Esophagus (tissue), 2 donors: ENCODE results near the gene KIRREL1. TPM values are rescaled to one million over a fixed set of nuclear protein-coding genes. Genes with fewer than 3 reads are reported as not detected.

ENCODE experiments used
- H3K27ac ChIP-seq, 2 donors: one replicate each; pipeline ENCODE4 v1.5.1; 2013; ENCODE audit warnings: low read depth in 2 of 2, mild to moderate bottlenecking in 2 of 2, inconsistent platforms in 1 of 2, low read length in 1 of 2, moderate library complexity in 1 of 2
- H3K27me3 ChIP-seq, 2 donors: one replicate each; pipeline ENCODE4 v1.6.1; 2013; ENCODE audit warnings: low read length in 2 of 2, control low read depth in 1 of 2, mild to moderate bottlenecking in 1 of 2; ENCODE audit not compliant: insufficient read depth in 2 of 2, control insufficient read depth in 1 of 2
- H3K36me3 ChIP-seq, 2 donors: one replicate each; pipeline ENCODE4 v1.6.1; 2013; ENCODE audit warnings: low read length in 1 of 2; ENCODE audit not compliant: control insufficient read depth in 2 of 2, insufficient read depth in 2 of 2
- H3K4me1 ChIP-seq, 2 donors: one replicate each; pipeline ENCODE4 v1.6.1; 2013; ENCODE audit warnings: low read length in 1 of 2; ENCODE audit not compliant: control insufficient read depth in 2 of 2, insufficient read depth in 2 of 2
- H3K4me3 ChIP-seq, 2 donors: one replicate each; pipeline ENCODE4 v1.5.1; 2013; ENCODE audit warnings: low read length in 2 of 2, mild to moderate bottlenecking in 2 of 2, low read depth in 1 of 2, moderate library complexity in 1 of 2
- H3K9me3 ChIP-seq, 2 donors: one replicate each; pipeline ENCODE4 v1.6.1; 2013; ENCODE audit warnings: mild to moderate bottlenecking in 2 of 2, low read depth in 1 of 2, low read length in 1 of 2, moderate library complexity in 1 of 2; ENCODE audit not compliant: control insufficient read depth in 2 of 2, insufficient read depth in 1 of 2
- WGBS, 2 donors: extraction: QIAGEN DNeasy Blood & Tissue Kit; methylation state at CpG; one replicate each; pipeline ENCODE4 v1.1.7; 2013; 5-methylcytosine and 5-hydroxymethylcytosine counted together
- polyA plus RNA-seq, 2 donors: library from polyadenylated mRNA; stranded (reverse); fragments of 200-250 nt; gene quantifications; one replicate each; pipeline ENCODE4 v1.2.3, GENCODE V29; 2013
- donor health status: healthy with polysubstance abuse.
- donor health status: Bipolar disorder and iron deficiency.

KIRREL1 gene
- polyA plus RNA-seq, 2 donors = 2.9 to 3.7 TPM

DNA sequence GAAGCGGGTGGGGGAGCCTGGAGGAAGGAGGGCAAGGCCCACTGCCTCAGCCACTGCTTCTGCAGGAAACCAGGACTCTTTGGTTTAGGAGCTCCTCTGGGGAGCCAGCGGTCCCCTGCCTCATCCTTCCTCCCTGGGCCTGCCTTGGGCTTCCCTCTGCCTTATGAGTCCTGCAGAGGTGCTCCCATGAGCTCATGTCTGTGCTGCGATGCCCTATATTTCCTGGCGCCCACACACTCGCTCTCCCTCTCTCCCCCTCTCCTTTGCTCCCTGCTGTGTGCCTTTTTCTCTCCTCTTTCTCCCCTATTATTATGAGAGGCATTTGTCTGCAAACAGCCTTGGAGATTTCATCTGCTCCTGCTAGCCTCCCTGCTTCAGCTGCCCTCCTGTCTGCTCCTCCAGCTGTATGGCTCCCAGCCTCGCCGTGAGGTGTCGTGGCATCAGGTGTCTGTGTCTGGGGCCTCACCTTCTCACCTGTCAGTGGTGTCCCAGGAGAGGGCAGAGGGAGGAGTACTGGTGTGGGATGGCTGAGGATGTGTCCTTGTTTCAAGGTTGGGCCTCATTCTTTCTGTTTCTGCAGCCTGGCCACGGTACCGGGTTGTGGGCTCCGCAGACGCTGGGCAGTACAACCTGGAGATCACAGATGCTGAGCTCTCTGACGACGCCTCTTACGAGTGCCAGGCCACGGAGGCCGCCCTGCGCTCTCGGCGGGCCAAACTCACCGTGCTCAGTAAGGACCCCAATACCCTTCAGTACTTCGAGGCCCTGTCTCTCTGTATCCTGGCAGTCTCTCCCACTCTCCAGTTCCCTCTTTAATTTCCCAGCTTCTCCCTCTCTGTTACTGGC is 84.2 kb downstream of the KIRREL1 start:
- no peaks in the 10 kb centered on the region for H3K27me3 ChIP-seq
- H3K4me1 ChIP-seq = no peaks in the 10 kb centered on the region
- no peak overlapping the region for H3K27ac ChIP-seq
- H3K36me3 ChIP-seq = peaks cover 0 to 5% of the 10 kb centered on the region in 2 donors
- no peak overlapping the region for H3K4me3 ChIP-seq
- no peaks in the 10 kb centered on the region for H3K9me3 ChIP-seq
- 90 to 91% methylated on average over 22 of the region's 22 CpGs for WGBS, 2 donors

DNA sequence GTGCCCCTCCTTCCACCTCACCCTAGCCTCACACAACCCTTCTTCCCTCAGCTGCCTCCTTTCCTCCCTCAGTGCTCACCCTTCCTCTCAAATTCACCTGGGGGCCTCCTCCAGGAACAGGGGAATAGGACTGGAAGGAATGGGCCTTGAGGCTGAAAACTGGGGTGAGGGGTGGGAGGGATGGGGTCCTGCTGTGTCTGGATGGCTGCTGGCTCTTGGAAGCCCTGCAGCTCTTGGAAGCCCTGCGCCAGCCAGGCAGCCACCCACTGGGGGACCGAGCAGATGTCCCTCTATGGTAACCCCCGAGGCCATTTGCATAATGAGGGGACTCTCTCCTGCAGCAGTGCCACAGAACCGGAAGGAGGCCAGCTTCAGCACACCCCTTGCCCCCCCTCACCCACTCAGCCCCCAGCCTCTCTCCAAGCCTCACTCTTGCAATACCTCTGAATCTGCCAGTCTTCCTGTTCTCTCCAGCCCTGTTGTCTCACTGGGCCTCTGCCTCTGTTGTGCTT is 85.2 kb downstream of the KIRREL1 start:
- Histone ChIP-seq H3K27ac (no peak overlapping the region), H3K36me3 (peaks cover 0 to 5% of the 10 kb centered on the region in 2 donors), H3K4me1 (no peaks in the 10 kb centered on the region), H3K9me3 (no peaks in the 10 kb centered on the region), H3K4me3 (no peak overlapping the region), H3K27me3 (no peaks in the 10 kb centered on the region)
- 60 to 73% methylated on average over 4 of the region's 4 CpGs for WGBS, 2 donors

DNA sequence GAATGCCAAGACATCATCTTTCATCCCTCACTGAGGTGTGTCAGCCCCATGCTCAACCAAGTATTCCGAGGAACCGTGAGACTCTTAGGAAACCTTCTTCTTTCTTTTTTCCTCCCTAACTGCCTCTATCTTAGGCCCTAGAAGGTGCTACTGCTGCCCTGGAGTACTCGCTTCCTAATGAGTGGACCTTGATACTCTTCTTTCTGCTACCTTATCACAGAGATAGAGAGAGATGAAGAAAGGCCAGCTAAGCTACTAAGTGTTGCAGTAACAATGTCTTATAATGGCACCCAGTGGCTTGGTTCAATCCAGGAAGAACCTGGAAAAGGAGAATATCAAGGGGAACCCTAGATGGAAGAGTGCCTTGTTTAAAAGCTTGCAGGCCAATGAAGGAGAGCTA is 86.6 kb downstream of the KIRREL1 start:
- Histone ChIP-seq H3K4me3 (no peak overlapping the region), H3K27me3 (no peaks in the 10 kb centered on the region), H3K36me3 (peaks cover 0 to 5% of the 10 kb centered on the region in 2 donors), H3K4me1 (no peaks in the 10 kb centered on the region), H3K9me3 (no peaks in the 10 kb centered on the region), H3K27ac (no peak overlapping the region)
- WGBS, 2 donors = 83 to 90% methylated on average over 3 of the region's 3 CpGs

DNA sequence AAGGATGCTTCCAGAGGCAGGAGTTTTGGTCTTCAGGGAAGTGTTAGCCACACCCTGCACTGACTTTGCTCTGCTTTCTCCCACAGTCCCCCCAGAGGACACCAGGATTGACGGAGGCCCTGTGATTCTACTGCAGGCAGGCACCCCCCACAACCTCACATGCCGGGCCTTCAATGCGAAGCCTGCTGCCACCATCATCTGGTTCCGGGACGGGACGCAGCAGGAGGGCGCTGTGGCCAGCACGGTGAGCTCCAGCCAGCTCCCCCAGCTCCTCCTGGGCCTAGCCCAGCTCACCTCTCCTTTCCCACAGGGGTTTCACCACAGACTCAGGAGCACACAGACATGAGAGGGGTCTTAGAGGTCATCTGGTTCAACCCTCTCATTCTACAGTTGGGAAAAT is 90.9 kb downstream of the KIRREL1 start:
- 86 to 87% methylated on average over 8 of the region's 8 CpGs for whole genome bisulfite sequencing, 2 donors
- Histone ChIP-seq H3K9me3 (no peaks in the 10 kb centered on the region), H3K27ac (no peak overlapping the region), H3K36me3 (peaks cover 0 to 5% of the 10 kb centered on the region in 2 donors), H3K4me3 (no peak overlapping the region), H3K27me3 (no peaks in the 10 kb centered on the region), H3K4me1 (no peaks in the 10 kb centered on the region)

DNA sequence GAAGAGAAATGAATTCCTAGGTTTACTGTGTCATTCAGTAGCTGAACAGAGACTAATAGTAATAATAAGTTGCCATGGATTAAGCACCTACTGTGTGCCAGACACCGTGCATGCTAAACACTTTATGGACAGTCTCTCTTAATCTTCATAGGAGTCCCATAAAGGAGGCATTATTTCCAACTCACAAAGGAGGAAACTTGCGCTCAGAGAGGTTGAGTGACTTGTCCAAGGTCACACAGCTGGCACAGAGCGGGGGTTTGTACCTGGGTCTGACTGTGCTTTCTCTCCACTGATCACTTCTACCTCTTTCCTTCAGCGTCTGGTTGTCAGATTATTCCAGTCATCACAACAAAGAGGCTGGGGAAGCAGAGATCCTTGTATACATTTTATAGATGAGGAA is 91.3 kb downstream of the KIRREL1 start:
- Histone ChIP-seq H3K27ac (no peak overlapping the region), H3K4me1 (no peaks in the 10 kb centered on the region), H3K4me3 (no peak overlapping the region), H3K27me3 (no peaks in the 10 kb centered on the region), H3K9me3 (no peaks in the 10 kb centered on the region), H3K36me3 (peaks cover 0 to 8% of the 10 kb centered on the region in 2 donors)
- WGBS, 2 donors = 86 to 93% methylated on average over 4 of the region's 4 CpGs

DNA sequence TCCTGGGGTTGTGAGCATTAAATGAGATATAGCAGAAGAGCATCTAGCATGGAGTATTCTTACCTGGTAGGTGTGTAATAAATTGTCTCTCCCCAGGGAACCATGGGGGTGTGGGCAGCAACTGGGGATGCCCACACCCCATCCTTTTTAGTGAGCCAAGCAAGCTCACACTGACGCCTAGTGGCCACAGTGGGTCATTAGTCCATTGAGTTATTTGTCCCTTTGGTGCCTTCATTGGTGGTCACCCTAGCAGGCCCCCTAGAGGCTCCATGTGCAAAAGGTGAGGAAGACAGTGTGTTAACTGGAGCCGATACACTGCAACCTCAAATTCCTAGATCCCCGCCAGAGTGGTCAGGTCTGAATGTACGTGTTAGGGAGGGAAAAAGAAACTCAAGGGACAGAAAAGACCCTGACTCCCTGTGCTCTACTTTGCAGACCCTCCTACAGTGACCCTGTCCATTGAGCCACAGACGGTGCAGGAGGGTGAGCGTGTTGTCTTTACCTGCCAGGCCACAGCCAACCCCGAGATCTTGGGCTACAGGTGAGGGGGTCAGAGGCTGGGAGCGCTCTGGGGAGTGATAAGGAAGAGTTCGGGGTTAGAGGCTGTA is 94.0 kb downstream of the KIRREL1 start:
- no peak overlapping the region for H3K4me3 ChIP-seq
- peaks cover 0 to 17% of the 10 kb centered on the region in 2 donors for H3K36me3 ChIP-seq

DNA sequence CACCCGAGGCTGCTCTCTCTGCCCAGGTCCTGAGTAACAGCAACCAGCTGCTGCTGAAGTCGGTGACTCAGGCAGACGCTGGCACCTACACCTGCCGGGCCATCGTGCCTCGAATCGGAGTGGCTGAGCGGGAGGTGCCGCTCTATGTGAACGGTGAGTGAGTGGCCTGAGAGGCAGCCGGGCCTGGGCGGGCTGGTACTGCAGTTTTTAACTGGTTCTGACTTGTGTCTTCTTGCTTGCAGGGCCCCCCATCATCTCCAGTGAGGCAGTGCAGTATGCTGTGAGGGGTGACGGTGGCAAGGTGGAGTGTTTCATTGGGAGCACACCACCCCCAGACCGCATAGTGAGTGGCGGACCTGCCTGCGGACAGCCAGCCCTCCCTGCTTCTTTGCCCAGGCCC is 96.0 kb downstream of the KIRREL1 start:
- Histone ChIP-seq H3K27me3 (no peaks in the 10 kb centered on the region), H3K4me3 (no peak overlapping the region), H3K4me1 (no peaks in the 10 kb centered on the region), H3K36me3 (peaks cover 0 to 23% of the 10 kb centered on the region in 2 donors), H3K27ac (no peak overlapping the region), H3K9me3 (no peaks in the 10 kb centered on the region)
- 85 to 90% methylated on average over 16 of the region's 16 CpGs for WGBS, 2 donors

More for the DNA sequence above, 94.0 kb downstream of the KIRREL1 start:
- Histone ChIP-seq H3K27ac (no peak overlapping the region), H3K27me3 (no peaks in the 10 kb centered on the region), H3K4me1 (no peaks in the 10 kb centered on the region), H3K9me3 (no peaks in the 10 kb centered on the region)
- WGBS, 2 donors = 61 to 68% methylated on average over 9 of the region's 9 CpGs

DNA sequence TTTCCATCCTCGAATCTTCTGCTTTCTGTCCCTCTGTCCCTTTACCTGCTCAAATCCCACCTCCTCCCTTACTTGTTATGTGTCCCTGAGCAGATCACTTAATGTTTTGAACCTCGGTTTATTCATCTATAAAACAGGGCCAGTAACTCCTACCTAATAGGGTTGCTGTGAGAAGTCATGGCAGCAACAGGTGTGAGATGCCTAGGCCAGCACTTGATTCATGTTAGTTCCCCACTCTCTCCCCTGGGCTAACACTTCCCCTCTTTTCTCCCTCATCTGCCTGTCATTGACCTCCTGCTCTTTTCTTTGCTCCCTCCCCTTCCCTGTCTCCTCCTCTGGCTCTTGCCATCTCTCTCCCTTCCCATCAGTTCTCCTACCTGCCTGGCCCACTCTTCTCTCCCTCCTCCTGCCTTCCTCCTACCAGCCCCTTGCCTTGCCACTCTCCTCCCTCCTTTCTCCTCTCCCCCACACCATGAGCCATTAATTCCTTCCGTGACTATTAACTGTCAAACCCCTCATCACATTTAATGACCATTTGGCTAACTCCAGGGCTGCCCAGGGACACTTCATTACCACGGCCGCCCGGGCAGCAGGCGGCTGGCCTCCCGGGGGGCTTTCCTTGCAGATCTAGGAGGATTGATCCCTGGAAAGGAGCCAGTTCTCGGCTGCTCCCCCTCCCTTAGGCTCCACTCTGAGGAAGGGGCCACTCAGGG is 96.6 kb downstream of the KIRREL1 start:
- Histone ChIP-seq H3K36me3 (peaks cover 0 to 23% of the 10 kb centered on the region in 2 donors), H3K4me3 (no peak overlapping the region), H3K27me3 (no peaks in the 10 kb centered on the region), H3K27ac (no peak overlapping the region), H3K9me3 (no peaks in the 10 kb centered on the region), H3K4me1 (no peaks in the 10 kb centered on the region)
- WGBS, 2 donors = 75 to 82% methylated on average over 9 of the region's 9 CpGs

DNA sequence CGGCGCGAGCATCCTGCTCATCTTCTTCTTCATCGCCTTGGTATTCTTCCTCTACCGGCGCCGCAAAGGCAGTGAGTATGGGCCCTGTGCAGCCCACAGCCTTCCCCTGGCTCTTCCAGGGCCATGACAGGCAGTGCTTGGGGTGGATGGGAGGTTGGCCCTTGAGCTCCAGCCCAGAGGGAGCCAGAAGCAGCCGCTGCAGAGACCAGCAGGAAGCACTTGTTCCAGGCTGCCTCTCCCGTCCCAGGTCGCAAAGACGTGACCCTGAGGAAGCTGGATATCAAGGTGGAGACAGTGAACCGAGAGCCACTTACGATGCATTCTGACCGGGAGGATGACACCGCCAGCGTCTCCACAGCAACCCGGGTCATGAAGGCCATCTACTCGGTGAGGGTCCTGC is 99.9 kb downstream of the KIRREL1 start:
- Histone ChIP-seq H3K9me3 (no peaks in the 10 kb centered on the region), H3K27me3 (no peaks in the 10 kb centered on the region), H3K4me3 (no peak overlapping the region), H3K27ac (no peak overlapping the region), H3K4me1 (peaks cover 0 to 4% of the 10 kb centered on the region in 2 donors), H3K36me3 (peaks cover 0 to 21% of the 10 kb centered on the region in 2 donors)
- 87 to 90% methylated on average over 18 of the region's 18 CpGs for WGBS, 2 donors
